ENCODE results near the gene ENPP6.
"Not testable (repeated sequence)": the region's sequence is repeated elsewhere in the genome, so short reads cannot be mapped to it uniquely, and the experiment has no call there.

The ENPP6 gene

GRCh38 chr4:184052616-184053015 is 165.1 kb downstream of the ENPP6 start:
- Histone ChIP-seq H3K27me3 (ENCODE audit: low read depth) (no peaks in the 10 kb centered on the region), H3K9me3 (no peaks in the 10 kb centered on the region), H3K4me1 (no peaks in the 10 kb centered on the region), H3K36me3 (replicated peaks) (no peaks in the 10 kb centered on the region), H3K4me3 (no peak overlapping the region)
- in situ Hi-C loops (cut with MboI; ENCODE audit: low sequenced_read_pairs): no loop called here
- DNase-seq (ENCODE audit: low spot score in 2 of 2): no peak

GRCh38 chr4:184051262-184051661 is 166.4 kb downstream of the ENPP6 start:
- H3K36me3 ChIP-seq (replicated peaks); DNase-seq (ENCODE audit: low spot score in 2 of 2); H3K27me3 ChIP-seq (ENCODE audit: low read depth); H3K4me3 ChIP-seq; H3K9me3 ChIP-seq; in situ Hi-C loops (cut with MboI; ENCODE audit: low sequenced_read_pairs); H3K4me1 ChIP-seq: not testable (repeated sequence)

- no peaks in the 10 kb centered on the region for H3K36me3 ChIP-seq (replicated peaks)
- no peaks in the 10 kb centered on the region for H3K4me1 ChIP-seq
- DNase-seq (ENCODE audit: low spot score in 2 of 2): no peak
- no peaks in the 10 kb centered on the region; the same call in none of the 2 replicates for H3K27me3 ChIP-seq (ENCODE audit: low read depth)
- in situ Hi-C loops (cut with MboI; ENCODE audit: low sequenced_read_pairs): no loop called here
- no peaks in the 10 kb centered on the region; the same call in 1 of the 2 replicates for H3K9me3 ChIP-seq
- no peak overlapping the region for H3K4me3 ChIP-seq
Observed at GRCh38 chr4:184046148-184046547, 171.5 kb downstream of the ENPP6 start.

- DNase-seq (ENCODE audit: low spot score in 2 of 2): no peak
- H3K4me3 ChIP-seq: no peak overlapping the region
- no peaks in the 10 kb centered on the region for H3K36me3 ChIP-seq (replicated peaks)
- H3K9me3 ChIP-seq: no peaks in the 10 kb centered on the region
- in situ Hi-C loops (cut with MboI; ENCODE audit: low sequenced_read_pairs): no loop called here
- H3K4me1 ChIP-seq: no peaks in the 10 kb centered on the region
- peaks cover 12% of the 10 kb centered on the region for H3K27me3 ChIP-seq (ENCODE audit: low read depth)
Observed at GRCh38 chr4:184041156-184041555, 176.5 kb downstream of the ENPP6 start.

GRCh38 chr4:184039963-184040383 is 177.7 kb downstream of the ENPP6 start:
- in situ Hi-C loops (cut with MboI; ENCODE audit: low sequenced_read_pairs): no loop called here
- no peak for DNase-seq (ENCODE audit: low spot score in 2 of 2)

More at GRCh38 chr4:184039963-184040383, 177.7 kb downstream of the ENPP6 start:
- Histone ChIP-seq H3K27me3 (ENCODE audit: low read depth) (peaks cover 12% of the 10 kb centered on the region), H3K36me3 (replicated peaks) (no peaks in the 10 kb centered on the region), H3K4me1 (no peaks in the 10 kb centered on the region), H3K9me3 (no peaks in the 10 kb centered on the region), H3K4me3 (no peak overlapping the region)
